Measurements from ENCODE around the gene CLOCK.
A peak's percentile ranks its signal among the peaks of the same experiment; 100 is the strongest.

The CLOCK gene

GRCh38 chr4:55503169-55503568 lies 43.5 kb downstream of the CLOCK start:
- no peaks in the 10 kb centered on the region for H3K79me1 ChIP-seq (ENCODE audit: low read depth, low read length)
- no peak overlapping the region for H4K91ac ChIP-seq (ENCODE audit: low read depth, low read length, poor library complexity)
- H2BK15ac ChIP-seq (ENCODE audit: low read length), result no peak overlapping the region
- H3K14ac ChIP-seq (ENCODE audit: low read length), result no peak overlapping the region
- DNase-seq (ENCODE audit: low spot score), result no peak
- no peak overlapping the region for H3K4ac ChIP-seq (ENCODE audit: low read length)
- peaks cover 0 to 6% of the 10 kb centered on the region in 2 donors for H3K9me3 ChIP-seq (replicated peaks in 1 of 2; ENCODE audit: control insufficient read depth in 2 of 2, insufficient read depth in 1 of 2, low read depth in 1 of 2, low read length in 2 of 2)
- H3K9ac ChIP-seq (ENCODE audit: low read depth, low read length, poor library complexity), result no peak overlapping the region
- no peak overlapping the region for H3K23ac ChIP-seq (ENCODE audit: low read depth, low read length, poor library complexity)
- H2AFZ ChIP-seq (ENCODE audit: low read length), result no peak overlapping the region
- H3K36me3 ChIP-seq (replicated peaks in 1 of 2; ENCODE audit: control insufficient read depth in 2 of 2, insufficient read depth in 2 of 2, low read length in 2 of 2), result peaks cover 1 to 42% of the 10 kb centered on the region in 2 donors
- no peak overlapping the region for H3K27ac ChIP-seq (replicated peaks; ENCODE audit: low read length)
- no peak overlapping the region for H2BK5ac ChIP-seq (ENCODE audit: low read length)
- no peak overlapping the region for H2AK5ac ChIP-seq (ENCODE audit: low read depth, low read length)
- H3K4me2 ChIP-seq (ENCODE audit: insufficient read depth, low read length, poor library complexity, severe bottlenecking), result no peak overlapping the region
- no peaks in the 10 kb centered on the region for H3K27me3 ChIP-seq (ENCODE audit: control insufficient read depth in 3 of 3, insufficient read depth in 3 of 3, low read depth in 1 of 3, low read length in 3 of 3)
- no peak overlapping the region for H2BK12ac ChIP-seq (ENCODE audit: low read length)
- H3K18ac ChIP-seq (ENCODE audit: low read length), result no peak overlapping the region
- WGBS, 2 donors (ENCODE audit: extremely low coverage in 2 of 2, insufficient read length in 2 of 2, insufficient replicate concordance in 1 of 2), result no CpG with 5 or more reads among the region's 2 CpGs
- H2BK120ac ChIP-seq (ENCODE audit: low read depth, low read length), result no peak overlapping the region
- H3K4me1 ChIP-seq (ENCODE audit: control insufficient read depth in 2 of 2, insufficient read depth in 1 of 2, low read depth in 1 of 2, low read length in 2 of 2), result peaks cover 0 to 6% of the 10 kb centered on the region in 2 donors
- H4K8ac ChIP-seq (ENCODE audit: low read depth, low read length), result no peak overlapping the region
- H3K4me3 ChIP-seq (ENCODE audit: low read length in 2 of 2), result no peak overlapping the region

GRCh38 chr4:55500072-55500471 lies 46.6 kb downstream of the CLOCK start:
- no peaks in the 10 kb centered on the region for H3K27me3 ChIP-seq (ENCODE audit: control insufficient read depth in 3 of 3, insufficient read depth in 3 of 3, low read depth in 1 of 3, low read length in 3 of 3)
- WGBS, 2 donors (ENCODE audit: extremely low coverage in 2 of 2, insufficient read length in 2 of 2, insufficient replicate concordance in 1 of 2), result no CpG with 5 or more reads among the region's 2 CpGs
- no peak overlapping the region for H3K14ac ChIP-seq (ENCODE audit: low read length)
- H3K36me3 ChIP-seq (replicated peaks in 1 of 2; ENCODE audit: control insufficient read depth in 2 of 2, insufficient read depth in 2 of 2, low read length in 2 of 2), result peaks cover 0 to 18% of the 10 kb centered on the region in 2 donors
- H3K9ac ChIP-seq (ENCODE audit: low read depth, low read length, poor library complexity), result no peak overlapping the region
- no peak overlapping the region for H2AK5ac ChIP-seq (ENCODE audit: low read depth, low read length)
- H2BK120ac ChIP-seq (ENCODE audit: low read depth, low read length), result no peak overlapping the region
- no peak overlapping the region for H3K4me2 ChIP-seq (ENCODE audit: insufficient read depth, low read length, poor library complexity, severe bottlenecking)
- no peak overlapping the region for H2BK12ac ChIP-seq (ENCODE audit: low read length)
- peaks cover 0 to 6% of the 10 kb centered on the region in 2 donors for H3K4me1 ChIP-seq (ENCODE audit: control insufficient read depth in 2 of 2, insufficient read depth in 1 of 2, low read depth in 1 of 2, low read length in 2 of 2)
- no peak overlapping the region for H3K23ac ChIP-seq (ENCODE audit: low read depth, low read length, poor library complexity)
- H2AFZ ChIP-seq (ENCODE audit: low read length), result no peak overlapping the region
- H2BK5ac ChIP-seq (ENCODE audit: low read length), result no peak overlapping the region
- no peaks in the 10 kb centered on the region for H3K79me1 ChIP-seq (ENCODE audit: low read depth, low read length)
- H4K8ac ChIP-seq (ENCODE audit: low read depth, low read length), result no peak overlapping the region
- no peak for DNase-seq (ENCODE audit: low spot score)
- H2BK15ac ChIP-seq (ENCODE audit: low read length), result no peak overlapping the region
- H3K18ac ChIP-seq (ENCODE audit: low read length), result no peak overlapping the region
- H3K4me3 ChIP-seq (ENCODE audit: low read length in 2 of 2), result no peak overlapping the region
- no peak overlapping the region for H4K91ac ChIP-seq (ENCODE audit: low read depth, low read length, poor library complexity)
- peaks cover 0 to 6% of the 10 kb centered on the region in 2 donors for H3K9me3 ChIP-seq (replicated peaks in 1 of 2; ENCODE audit: control insufficient read depth in 2 of 2, insufficient read depth in 1 of 2, low read depth in 1 of 2, low read length in 2 of 2)
- no peak overlapping the region for H3K4ac ChIP-seq (ENCODE audit: low read length)
- H3K27ac ChIP-seq (replicated peaks; ENCODE audit: low read length), result no peak overlapping the region

GRCh38 chr4:55499495-55499894 lies 47.2 kb downstream of the CLOCK start:
- Histone ChIP-seq H3K14ac (ENCODE audit: low read length) (no peak overlapping the region), H3K27me3 (ENCODE audit: control insufficient read depth in 3 of 3, insufficient read depth in 3 of 3, low read depth in 1 of 3, low read length in 3 of 3) (no peaks in the 10 kb centered on the region), H3K4me3 (ENCODE audit: low read length in 2 of 2) (no peak overlapping the region), H2BK5ac (ENCODE audit: low read length) (no peak overlapping the region), H3K27ac (replicated peaks; ENCODE audit: low read length) (no peak overlapping the region), H3K4me2 (ENCODE audit: insufficient read depth, low read length, poor library complexity, severe bottlenecking) (no peak overlapping the region), H2BK120ac (ENCODE audit: low read depth, low read length) (peak overlapping the region; percentile 54), H3K79me1 (ENCODE audit: low read depth, low read length) (no peaks in the 10 kb centered on the region), H4K91ac (ENCODE audit: low read depth, low read length, poor library complexity) (no peak overlapping the region), H2AK5ac (ENCODE audit: low read depth, low read length) (no peak overlapping the region), H2BK15ac (ENCODE audit: low read length) (no peak overlapping the region), H2BK12ac (ENCODE audit: low read length) (no peak overlapping the region), H3K23ac (ENCODE audit: low read depth, low read length, poor library complexity) (no peak overlapping the region), H3K9ac (ENCODE audit: low read depth, low read length, poor library complexity) (no peak overlapping the region), H2AFZ (ENCODE audit: low read length) (no peak overlapping the region), H3K4me1 (ENCODE audit: control insufficient read depth in 2 of 2, insufficient read depth in 1 of 2, low read depth in 1 of 2, low read length in 2 of 2) (peaks cover 0 to 6% of the 10 kb centered on the region in 2 donors), H3K9me3 (replicated peaks in 1 of 2; ENCODE audit: control insufficient read depth in 2 of 2, insufficient read depth in 1 of 2, low read depth in 1 of 2, low read length in 2 of 2) (peaks cover 0 to 12% of the 10 kb centered on the region in 2 donors), H4K8ac (ENCODE audit: low read depth, low read length) (no peak overlapping the region), H3K4ac (ENCODE audit: low read length) (no peak overlapping the region), H3K36me3 (replicated peaks in 1 of 2; ENCODE audit: control insufficient read depth in 2 of 2, insufficient read depth in 2 of 2, low read length in 2 of 2) (peaks cover 0 to 24% of the 10 kb centered on the region in 2 donors), H3K18ac (ENCODE audit: low read length) (no peak overlapping the region)
- no CpG with 5 or more reads among the region's 10 CpGs for WGBS, 2 donors (ENCODE audit: extremely low coverage in 2 of 2, insufficient read length in 2 of 2, insufficient replicate concordance in 1 of 2)
- no peak for DNase-seq (ENCODE audit: low spot score)

DNA sequence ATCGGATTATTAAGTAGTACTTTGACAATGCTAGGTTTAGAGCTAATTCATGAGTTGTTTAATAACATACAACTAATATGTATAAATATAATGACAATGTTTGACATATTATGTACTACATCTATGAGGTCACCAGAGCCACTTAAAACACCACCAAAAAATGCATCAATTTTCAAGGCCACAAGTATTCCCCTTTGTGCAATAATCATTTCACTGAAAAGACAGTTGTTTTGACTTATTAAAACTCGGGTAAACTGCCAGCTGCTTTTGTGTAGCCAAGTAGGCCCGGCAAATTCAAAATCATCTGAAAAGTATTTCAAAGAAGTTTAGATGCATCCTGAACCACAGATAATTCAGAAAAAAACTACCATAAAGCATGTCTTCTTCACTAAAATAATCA lies 48.7 kb downstream of the CLOCK start:
- Histone ChIP-seq H4K8ac (ENCODE audit: low read depth, low read length) (no peak overlapping the region), H3K4me2 (ENCODE audit: insufficient read depth, low read length, poor library complexity, severe bottlenecking) (no peak overlapping the region), H2AFZ (ENCODE audit: low read length) (no peak overlapping the region), H2AK5ac (ENCODE audit: low read depth, low read length) (no peak overlapping the region), H3K4me3 (ENCODE audit: low read length in 2 of 2) (no peak overlapping the region), H3K14ac (ENCODE audit: low read length) (no peak overlapping the region), H3K4me1 (ENCODE audit: control insufficient read depth in 2 of 2, insufficient read depth in 1 of 2, low read depth in 1 of 2, low read length in 2 of 2) (peaks cover 0 to 6% of the 10 kb centered on the region in 2 donors), H3K9me3 (replicated peaks in 1 of 2; ENCODE audit: control insufficient read depth in 2 of 2, insufficient read depth in 1 of 2, low read depth in 1 of 2, low read length in 2 of 2) (peaks cover 0 to 12% of the 10 kb centered on the region in 2 donors), H3K4ac (ENCODE audit: low read length) (no peak overlapping the region), H2BK12ac (ENCODE audit: low read length) (no peak overlapping the region), H2BK15ac (ENCODE audit: low read length) (no peak overlapping the region), H2BK5ac (ENCODE audit: low read length) (no peak overlapping the region), H3K36me3 (replicated peaks in 1 of 2; ENCODE audit: control insufficient read depth in 2 of 2, insufficient read depth in 2 of 2, low read length in 2 of 2) (peaks cover 0 to 24% of the 10 kb centered on the region in 2 donors), H2BK120ac (ENCODE audit: low read depth, low read length) (no peak overlapping the region), H3K18ac (ENCODE audit: low read length) (no peak overlapping the region), H4K91ac (ENCODE audit: low read depth, low read length, poor library complexity) (no peak overlapping the region), H3K27me3 (ENCODE audit: control insufficient read depth in 3 of 3, insufficient read depth in 3 of 3, low read depth in 1 of 3, low read length in 3 of 3) (no peaks in the 10 kb centered on the region), H3K27ac (replicated peaks; ENCODE audit: low read length) (no peak overlapping the region), H3K23ac (ENCODE audit: low read depth, low read length, poor library complexity) (no peak overlapping the region), H3K9ac (ENCODE audit: low read depth, low read length, poor library complexity) (no peak overlapping the region), H3K79me1 (ENCODE audit: low read depth, low read length) (no peaks in the 10 kb centered on the region)
- WGBS, 2 donors (ENCODE audit: extremely low coverage in 2 of 2, insufficient read length in 2 of 2, insufficient replicate concordance in 1 of 2), result no CpG with 5 or more reads among the region's 3 CpGs
- no peak for DNase-seq (ENCODE audit: low spot score)
